HL-60 (cell line): ENCODE data around the gene GRK2.

Source experiments
- CTCF ChIP-seq: IDR thresholded peaks from one replicate; pipeline ENCODE4 v1.5.1; 2011; ENCODE audit warnings: low read length, control low read depth, inconsistent platforms; ENCODE audit not compliant: insufficient read depth
- GABPA ChIP-seq: IDR thresholded peaks from 2 replicates; pipeline ENCODE4 v1.6.1; 2012; ENCODE audit warnings: low read depth
- POLR2AphosphoS5 ChIP-seq: IDR thresholded peaks from 2 replicates; pipeline ENCODE4 v1.6.1; 2012; ENCODE audit warnings: low read depth
- REST ChIP-seq: IDR thresholded peaks from 2 replicates; pipeline ENCODE4 v1.6.1; 2012; ENCODE audit warnings: low read depth; ENCODE audit not compliant: insufficient replicate concordance
- SPI1 ChIP-seq: IDR thresholded peaks from 2 replicates; pipeline ENCODE4 v1.6.1; 2012; ENCODE audit warnings: low read depth, mild to moderate bottlenecking, borderline replicate concordance

GRCh38 chr11:67273260-67273990 lies 7.2 kb downstream of the GRK2 start:
- no peak for TF ChIP-seq CTCF
- TF ChIP-seq REST = no peak
- no peak; the same call in 1 of the 2 replicates for TF ChIP-seq POLR2AphosphoS5
- TF ChIP-seq GABPA = no peak
- TF ChIP-seq SPI1 = no peak
